Cardiac fibroblast (primary cell): ENCODE data around the gene GNA12.

Experiments used
- DNase-seq, 2 donors: peaks; one replicate each; pipeline versions ENCODE4 v3.0.0 to v3.0.0-alpha.2; 2010; ENCODE audit warnings: low read depth in 2 of 2
- H3K4me3 ChIP-seq, 2 donors: replicated peaks in 1 of 2; 1 replicate in 1 of 2; 2 replicates in 1 of 2; pipeline ENCODE4 v1.5.1; 2011; ENCODE audit warnings: low read depth in 2 of 2, low read length in 2 of 2, mild to moderate bottlenecking in 2 of 2, moderate library complexity in 1 of 2
- TF ChIP-seq, protein P1 (sequence below): IDR thresholded peaks from one replicate; pipeline ENCODE4 v1.5.1; 2011; ENCODE audit warnings: low read depth, mild to moderate bottlenecking, low read length, inconsistent platforms

The GNA12 gene

DNA sequence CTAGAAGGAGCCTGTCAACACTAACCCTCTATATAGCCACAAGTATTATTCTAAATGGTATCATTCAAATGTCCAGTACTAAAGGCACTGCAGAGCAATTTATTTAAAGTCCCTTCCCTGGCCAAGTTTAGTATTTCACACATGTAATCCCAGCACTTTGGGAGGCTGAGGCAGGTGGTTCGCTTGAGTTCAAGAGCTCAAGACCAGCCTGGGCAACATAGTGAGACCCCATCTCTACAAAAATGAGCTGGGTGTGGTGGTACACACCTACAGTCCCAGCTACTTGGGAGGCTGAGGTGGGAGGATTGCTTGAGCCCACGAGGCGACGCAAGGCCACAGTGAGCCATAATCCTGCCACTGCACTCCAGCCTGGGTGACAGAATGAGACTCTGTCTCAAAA, 3.6 kb downstream of the GNA12 start:
- H3K4me3 ChIP-seq: no peak overlapping the region
- no peak for DNase-seq
- TF ChIP-seq, protein P1, sequence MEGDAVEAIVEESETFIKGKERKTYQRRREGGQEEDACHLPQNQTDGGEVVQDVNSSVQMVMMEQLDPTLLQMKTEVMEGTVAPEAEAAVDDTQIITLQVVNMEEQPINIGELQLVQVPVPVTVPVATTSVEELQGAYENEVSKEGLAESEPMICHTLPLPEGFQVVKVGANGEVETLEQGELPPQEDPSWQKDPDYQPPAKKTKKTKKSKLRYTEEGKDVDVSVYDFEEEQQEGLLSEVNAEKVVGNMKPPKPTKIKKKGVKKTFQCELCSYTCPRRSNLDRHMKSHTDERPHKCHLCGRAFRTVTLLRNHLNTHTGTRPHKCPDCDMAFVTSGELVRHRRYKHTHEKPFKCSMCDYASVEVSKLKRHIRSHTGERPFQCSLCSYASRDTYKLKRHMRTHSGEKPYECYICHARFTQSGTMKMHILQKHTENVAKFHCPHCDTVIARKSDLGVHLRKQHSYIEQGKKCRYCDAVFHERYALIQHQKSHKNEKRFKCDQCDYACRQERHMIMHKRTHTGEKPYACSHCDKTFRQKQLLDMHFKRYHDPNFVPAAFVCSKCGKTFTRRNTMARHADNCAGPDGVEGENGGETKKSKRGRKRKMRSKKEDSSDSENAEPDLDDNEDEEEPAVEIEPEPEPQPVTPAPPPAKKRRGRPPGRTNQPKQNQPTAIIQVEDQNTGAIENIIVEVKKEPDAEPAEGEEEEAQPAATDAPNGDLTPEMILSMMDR: no peak

DNA sequence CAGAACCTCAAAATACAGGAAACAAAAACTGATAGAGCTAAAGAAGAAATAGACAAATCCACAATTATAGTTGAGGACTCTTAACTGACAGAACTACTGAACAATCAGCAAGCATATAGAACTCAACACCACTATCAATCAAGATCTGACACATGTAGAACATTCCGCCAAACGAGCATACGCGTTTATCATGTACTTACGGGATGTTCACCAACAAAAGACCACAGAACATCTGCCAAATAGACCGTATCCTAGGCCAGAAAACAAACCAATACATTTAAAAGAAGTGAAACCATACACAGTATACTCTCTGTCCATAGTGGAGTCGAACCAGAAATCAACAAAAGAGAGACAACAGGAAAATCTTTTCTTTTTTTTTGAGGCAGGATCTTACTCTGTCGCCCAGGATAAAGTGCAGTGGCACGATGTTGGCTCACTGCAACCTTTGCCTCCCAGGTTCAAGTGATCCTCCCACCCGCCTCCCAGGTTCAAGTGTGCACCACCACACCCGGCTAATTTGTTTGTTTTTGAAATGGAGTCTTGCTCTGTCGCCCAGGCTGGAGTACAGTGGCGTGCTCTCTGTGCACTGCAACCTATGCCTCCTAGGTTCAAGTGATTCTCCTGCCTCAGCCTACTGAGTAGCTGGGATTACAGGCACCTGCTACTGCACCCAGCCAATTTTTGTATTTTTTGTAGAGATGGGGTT, 5.1 kb downstream of the GNA12 start:
- TF ChIP-seq, protein P1: no peak
- DNase-seq: peak in 1 of 2 donors; percentile 46
- no peak overlapping the region for H3K4me3 ChIP-seq

DNA sequence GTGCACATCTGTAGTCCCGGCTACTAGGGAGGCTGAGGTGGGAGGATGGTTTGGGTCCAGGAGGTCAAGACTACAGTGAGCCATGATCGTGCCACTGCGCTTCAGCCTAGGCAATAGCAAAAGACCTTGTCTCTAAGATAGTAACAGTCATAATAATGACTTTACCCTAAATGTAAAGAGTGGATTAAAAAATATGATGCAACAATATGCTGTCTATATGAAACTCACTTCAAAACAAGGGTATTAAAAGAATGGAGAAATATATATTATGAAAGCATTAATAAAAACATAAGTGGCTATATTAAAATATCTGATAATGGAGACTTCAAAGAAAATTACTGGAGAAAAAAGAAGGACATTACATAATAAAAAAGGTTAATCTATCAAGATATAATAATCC, 5.7 kb downstream of the GNA12 start:
- TF ChIP-seq, protein P1: no peak
- DNase-seq: no peak
- no peak overlapping the region for H3K4me3 ChIP-seq

DNA sequence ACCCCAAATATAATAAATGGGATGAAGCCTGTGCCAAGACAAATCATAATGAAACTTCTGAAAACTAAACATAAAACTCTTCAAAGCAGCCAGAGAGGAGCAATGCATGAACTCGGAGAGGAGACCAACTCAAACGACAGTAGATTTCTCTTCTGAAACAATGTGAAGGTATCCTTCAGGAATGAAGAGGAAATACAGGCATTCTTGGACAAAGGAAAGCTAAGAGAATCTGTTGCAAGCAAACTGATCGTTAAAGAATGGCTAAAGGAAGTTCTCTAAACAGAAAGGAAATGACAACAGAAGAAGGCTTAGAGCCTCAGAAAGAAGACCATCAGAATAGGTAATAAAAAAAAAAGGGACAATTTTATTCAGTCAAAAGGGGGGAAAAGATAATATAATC, 6.6 kb downstream of the GNA12 start:
- peak in 1 of 2 donors; percentile 40 for DNase-seq
- H3K4me3 ChIP-seq: no peak overlapping the region
- TF ChIP-seq, protein P1: no peak

DNA sequence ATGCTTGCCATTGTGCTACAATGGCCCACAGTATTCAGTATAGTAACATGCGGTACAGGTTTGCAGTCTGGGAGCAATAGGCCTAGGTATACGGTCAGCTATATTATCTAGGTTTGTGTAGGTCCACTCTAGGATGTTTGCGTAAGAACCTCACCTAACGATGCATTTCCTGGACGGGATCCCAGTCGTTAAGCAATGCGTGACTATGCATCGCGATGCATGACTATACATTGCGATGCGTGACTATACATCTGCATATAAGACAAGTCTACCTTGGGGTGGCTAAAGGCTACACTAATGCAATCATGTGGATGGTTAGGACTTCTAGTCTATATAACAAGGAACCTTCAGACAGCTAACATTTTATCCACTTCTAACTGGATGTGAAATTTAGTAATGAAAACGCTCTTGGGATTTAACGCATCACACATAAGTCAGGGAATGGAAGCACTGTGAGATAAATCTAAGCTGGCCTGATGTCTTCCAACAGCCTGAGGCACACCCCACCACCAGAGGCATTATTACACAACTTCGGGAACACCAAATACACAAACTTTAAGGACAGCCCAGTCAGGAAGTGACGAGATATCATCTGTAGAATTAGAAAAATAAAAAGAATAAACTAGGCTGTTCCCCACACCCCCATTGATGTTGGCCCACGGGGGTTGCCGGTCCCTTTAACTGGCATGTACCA, 9.2 kb downstream of the GNA12 start:
- DNase-seq: peak in 1 of 2 donors; percentile 51
- TF ChIP-seq, protein P1: no peak
- H3K4me3 ChIP-seq: no peak overlapping the region

DNA sequence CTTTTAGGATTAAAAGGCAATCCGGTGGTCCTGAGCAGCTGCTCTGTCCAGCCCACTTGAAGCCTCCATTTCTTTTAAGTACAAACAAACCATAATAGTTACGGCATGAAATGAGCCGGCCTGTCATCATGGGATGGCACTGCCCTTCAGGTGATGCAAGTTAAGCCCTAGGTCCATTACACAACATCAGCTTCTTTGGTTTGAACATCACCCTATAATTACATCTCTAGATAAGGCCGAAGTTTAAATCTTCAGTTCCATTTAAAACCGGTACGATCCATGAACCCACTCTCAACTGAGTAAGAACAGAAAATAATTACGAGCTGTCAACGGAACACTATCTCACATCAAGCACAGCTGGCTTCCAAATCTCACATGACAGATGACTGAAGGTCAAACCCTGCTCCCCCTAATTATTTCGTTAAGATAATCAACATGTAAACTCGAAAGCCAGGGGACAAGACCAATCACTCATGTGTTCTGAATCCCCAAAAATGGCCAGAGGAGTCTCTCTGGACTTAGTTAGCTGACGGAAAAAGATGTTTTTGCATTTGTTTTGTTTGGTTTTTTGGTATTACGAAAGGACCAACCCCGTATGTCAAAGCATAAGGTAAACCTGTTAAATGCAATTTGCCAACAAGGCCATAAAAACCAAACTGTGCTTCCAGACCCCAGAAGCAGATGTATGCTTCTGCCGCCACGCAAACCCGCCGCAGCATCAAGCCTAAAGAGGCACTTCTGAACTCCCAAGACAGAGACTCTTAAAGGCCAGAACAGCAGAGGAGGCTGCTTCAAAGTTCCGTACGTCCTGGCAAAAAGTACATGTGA, 10.8 kb downstream of the GNA12 start:
- no peak for DNase-seq
- no peak overlapping the region for H3K4me3 ChIP-seq
- TF ChIP-seq, protein P1: no peak
